ENCODE measurements around the gene VPS41. TPM values are rescaled to one million over a fixed set of nuclear protein-coding genes. Genes with fewer than 3 reads are reported as not detected.
"Not testable (repeated sequence)": the region's sequence is repeated elsewhere in the genome, so short reads cannot be mapped to it uniquely, and the experiment has no call there.

The VPS41 gene
- total and polyA plus RNA-seq, 2 donors, result 28.3 to 30.3 TPM

- no peaks in the 10 kb centered on the region for H3K9me3 ChIP-seq (ENCODE audit: control insufficient read depth in 2 of 2, insufficient read depth in 1 of 2, low read length in 1 of 2)
- WGBS, result 94% methylated on average over 4 of the region's 4 CpGs
- no peaks in the 10 kb centered on the region for H3K36me3 ChIP-seq (ENCODE audit: control insufficient read depth in 2 of 2, insufficient read depth in 2 of 2, low read length in 1 of 2)
- H3K4me1 ChIP-seq (ENCODE audit: control insufficient read depth in 2 of 2, insufficient read depth in 2 of 2, low read length in 2 of 2), result no peaks in the 10 kb centered on the region
- H3K27ac ChIP-seq (ENCODE audit: low read depth in 1 of 2, low read length in 1 of 2), result no peak overlapping the region
- DNase-seq (ENCODE audit: low read depth in 6 of 9, low spot score in 9 of 9), result no peak
- H3K27me3 ChIP-seq (ENCODE audit: control insufficient read depth in 2 of 2, insufficient read depth in 1 of 2, low read length in 1 of 2), result no peaks in the 10 kb centered on the region
- H3K4me3 ChIP-seq (ENCODE audit: low read length in 2 of 2), result no peak overlapping the region
These were observed 53.6 kb downstream of the VPS41 start for GRCh38 chr7:38855386-38855785.

DNA sequence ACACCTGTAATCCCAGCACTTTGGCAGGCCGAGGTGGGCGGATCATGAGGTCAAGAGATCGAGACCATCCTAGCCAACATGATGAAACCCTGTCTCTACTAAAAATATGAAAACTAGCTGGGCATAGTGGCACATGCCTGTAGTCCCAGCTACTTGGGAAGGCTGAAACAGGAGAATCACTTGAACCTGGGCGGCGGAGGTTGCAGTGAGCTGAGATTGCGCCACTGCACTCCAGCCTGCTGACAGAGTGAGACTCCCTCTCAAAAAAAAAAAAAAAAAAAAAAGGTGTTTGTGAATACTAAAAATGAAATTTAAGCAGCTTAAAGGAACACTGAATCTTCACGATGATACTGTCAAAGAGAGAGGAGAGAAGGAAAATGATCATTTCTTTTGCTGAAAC lies 54.0 kb downstream of the VPS41 start:
- H3K27me3 ChIP-seq (ENCODE audit: control insufficient read depth in 2 of 2, insufficient read depth in 1 of 2, low read length in 1 of 2); H3K27ac ChIP-seq (ENCODE audit: low read depth in 1 of 2, low read length in 1 of 2); H3K4me1 ChIP-seq (ENCODE audit: control insufficient read depth in 2 of 2, insufficient read depth in 2 of 2, low read length in 2 of 2); H3K36me3 ChIP-seq (ENCODE audit: control insufficient read depth in 2 of 2, insufficient read depth in 2 of 2, low read length in 1 of 2); H3K4me3 ChIP-seq (ENCODE audit: low read length in 2 of 2); DNase-seq (ENCODE audit: low read depth in 6 of 9, low spot score in 9 of 9); H3K9me3 ChIP-seq (ENCODE audit: control insufficient read depth in 2 of 2, insufficient read depth in 1 of 2, low read length in 1 of 2): not testable (repeated sequence)
- WGBS, result 97% methylated on average over 7 of the region's 7 CpGs

DNA sequence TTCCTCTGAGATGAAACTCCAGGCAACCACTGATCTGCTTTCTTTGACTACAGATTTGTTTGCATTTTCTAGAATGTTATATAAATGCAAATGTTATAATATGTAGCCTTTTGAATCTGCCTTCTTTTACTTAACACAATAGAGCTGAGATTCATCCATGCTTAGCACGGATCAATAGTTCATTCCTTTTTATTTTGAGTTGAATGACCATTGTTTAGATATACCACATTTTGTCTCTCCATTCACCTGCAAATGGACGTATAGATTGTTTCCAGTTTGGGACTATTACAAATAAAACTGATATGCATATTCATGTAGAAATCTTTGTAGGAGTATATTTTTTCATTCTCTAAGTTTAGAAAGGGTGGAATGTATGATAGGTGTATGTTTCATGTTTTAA lies 57.7 kb downstream of the VPS41 start:
- 97% methylated on average over 2 of the region's 2 CpGs for WGBS
- H3K27me3 ChIP-seq (ENCODE audit: control insufficient read depth in 2 of 2, insufficient read depth in 1 of 2, low read length in 1 of 2), result no peaks in the 10 kb centered on the region
- no peaks in the 10 kb centered on the region for H3K4me1 ChIP-seq (ENCODE audit: control insufficient read depth in 2 of 2, insufficient read depth in 2 of 2, low read length in 2 of 2)

DNA sequence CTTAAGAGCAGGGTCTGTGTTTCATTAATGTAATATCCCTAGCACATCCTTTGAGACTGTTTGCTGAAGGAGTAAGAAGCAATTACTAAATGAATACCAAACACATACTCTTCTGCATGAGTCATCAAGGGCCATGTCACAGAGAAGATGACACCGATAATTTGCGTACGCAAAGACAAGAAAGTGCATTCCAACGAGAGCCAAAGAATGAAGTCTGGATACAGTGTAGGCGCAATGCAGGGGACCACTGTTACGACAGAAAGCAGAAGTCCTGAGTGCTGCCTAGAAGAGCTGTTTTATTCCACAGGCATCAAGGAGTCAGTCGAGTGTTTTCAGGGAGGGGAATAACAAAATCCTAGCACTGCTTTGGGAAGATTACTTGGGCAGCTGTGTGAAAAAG lies 62.7 kb downstream of the VPS41 start:
- H3K27ac ChIP-seq (ENCODE audit: low read depth in 1 of 2, low read length in 1 of 2), result no peak overlapping the region
- WGBS, result 91% methylated on average over 7 of the region's 7 CpGs
- DNase-seq (ENCODE audit: low read depth in 6 of 9, low spot score in 9 of 9), result no peak
- H3K27me3 ChIP-seq (ENCODE audit: control insufficient read depth in 2 of 2, insufficient read depth in 1 of 2, low read length in 1 of 2), result no peaks in the 10 kb centered on the region
- no peaks in the 10 kb centered on the region for H3K36me3 ChIP-seq (ENCODE audit: control insufficient read depth in 2 of 2, insufficient read depth in 2 of 2, low read length in 1 of 2)
- no peaks in the 10 kb centered on the region for H3K9me3 ChIP-seq (ENCODE audit: control insufficient read depth in 2 of 2, insufficient read depth in 1 of 2, low read length in 1 of 2)
- H3K4me1 ChIP-seq (ENCODE audit: control insufficient read depth in 2 of 2, insufficient read depth in 2 of 2, low read length in 2 of 2), result no peaks in the 10 kb centered on the region
- H3K4me3 ChIP-seq (ENCODE audit: low read length in 2 of 2), result no peak overlapping the region

More for the DNA sequence above, 57.7 kb downstream of the VPS41 start:
- Histone ChIP-seq H3K4me3 (ENCODE audit: low read length in 2 of 2) (no peak overlapping the region), H3K9me3 (ENCODE audit: control insufficient read depth in 2 of 2, insufficient read depth in 1 of 2, low read length in 1 of 2) (no peaks in the 10 kb centered on the region), H3K36me3 (ENCODE audit: control insufficient read depth in 2 of 2, insufficient read depth in 2 of 2, low read length in 1 of 2) (no peaks in the 10 kb centered on the region), H3K27ac (ENCODE audit: low read depth in 1 of 2, low read length in 1 of 2) (no peak overlapping the region)
- DNase-seq (ENCODE audit: low read depth in 6 of 9, low spot score in 9 of 9), result no peak

DNA sequence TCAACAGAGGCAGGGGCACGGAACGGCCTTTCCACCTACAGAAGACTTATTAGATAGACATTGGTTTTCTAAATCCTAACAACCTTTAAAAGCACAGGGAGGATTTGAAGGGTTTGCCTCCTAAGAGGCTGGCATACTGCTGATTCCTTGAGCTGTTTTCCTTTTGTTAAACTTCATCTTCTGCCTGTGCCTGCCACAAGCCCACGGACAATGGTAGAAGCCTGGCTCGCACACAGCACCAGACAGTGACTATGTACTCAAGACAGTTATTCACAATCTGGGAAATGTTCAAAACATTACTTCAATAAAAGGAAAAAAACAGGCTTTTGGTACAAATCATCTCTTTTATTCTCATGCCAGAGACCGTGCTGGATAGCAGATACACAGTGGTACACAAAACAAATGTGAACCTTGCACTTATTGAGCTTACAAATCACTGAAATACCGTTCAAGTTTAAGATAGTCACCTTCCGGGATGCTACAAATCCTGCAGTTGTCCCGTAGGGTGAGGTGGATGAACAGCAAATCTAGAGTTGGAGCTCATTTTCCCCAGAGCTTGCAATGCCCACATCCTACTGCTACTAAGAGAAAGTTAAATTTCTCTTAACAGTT lies 63.9 kb downstream of the VPS41 start:
- H3K36me3 ChIP-seq (ENCODE audit: control insufficient read depth in 2 of 2, insufficient read depth in 2 of 2, low read length in 1 of 2), result no peaks in the 10 kb centered on the region
- H3K4me3 ChIP-seq (ENCODE audit: low read length in 2 of 2), result no peak overlapping the region
- no peaks in the 10 kb centered on the region for H3K9me3 ChIP-seq (ENCODE audit: control insufficient read depth in 2 of 2, insufficient read depth in 1 of 2, low read length in 1 of 2)
- no peak for DNase-seq (ENCODE audit: low read depth in 6 of 9, low spot score in 9 of 9)
- H3K27me3 ChIP-seq (ENCODE audit: control insufficient read depth in 2 of 2, insufficient read depth in 1 of 2, low read length in 1 of 2), result no peaks in the 10 kb centered on the region
- no peaks in the 10 kb centered on the region for H3K4me1 ChIP-seq (ENCODE audit: control insufficient read depth in 2 of 2, insufficient read depth in 2 of 2, low read length in 2 of 2)
- WGBS, result 97% methylated on average over 8 of the region's 8 CpGs
- H3K27ac ChIP-seq (ENCODE audit: low read depth in 1 of 2, low read length in 1 of 2), result no peak overlapping the region

DNA sequence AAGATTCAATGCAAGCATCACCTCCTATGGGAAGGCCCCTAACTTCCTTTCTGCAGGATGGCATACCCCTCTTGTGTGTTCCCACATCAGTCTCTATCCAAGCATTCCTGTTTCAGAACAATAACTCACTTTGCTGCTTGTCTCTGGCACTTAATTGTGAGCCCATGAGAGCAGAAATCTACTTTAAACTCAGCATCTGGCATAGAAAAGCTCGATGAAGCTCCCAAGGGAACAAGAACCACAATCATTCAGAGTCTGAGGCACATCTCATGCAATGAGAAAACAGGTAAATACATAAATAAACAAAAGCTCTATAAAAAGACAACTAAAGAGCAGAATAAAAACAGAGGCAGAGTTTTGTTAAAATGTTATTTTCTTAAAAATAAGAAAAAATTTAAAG lies 66.2 kb downstream of the VPS41 start:
- Histone ChIP-seq H3K4me3 (ENCODE audit: low read length in 2 of 2) (no peak overlapping the region), H3K27ac (ENCODE audit: low read depth in 1 of 2, low read length in 1 of 2) (no peak overlapping the region), H3K36me3 (ENCODE audit: control insufficient read depth in 2 of 2, insufficient read depth in 2 of 2, low read length in 1 of 2) (no peaks in the 10 kb centered on the region), H3K4me1 (ENCODE audit: control insufficient read depth in 2 of 2, insufficient read depth in 2 of 2, low read length in 2 of 2) (no peaks in the 10 kb centered on the region), H3K27me3 (ENCODE audit: control insufficient read depth in 2 of 2, insufficient read depth in 1 of 2, low read length in 1 of 2) (no peaks in the 10 kb centered on the region), H3K9me3 (ENCODE audit: control insufficient read depth in 2 of 2, insufficient read depth in 1 of 2, low read length in 1 of 2) (no peaks in the 10 kb centered on the region)
- WGBS, result 96% methylated on average over 1 of the region's 1 CpG
- no peak for DNase-seq (ENCODE audit: low read depth in 6 of 9, low spot score in 9 of 9)

DNA sequence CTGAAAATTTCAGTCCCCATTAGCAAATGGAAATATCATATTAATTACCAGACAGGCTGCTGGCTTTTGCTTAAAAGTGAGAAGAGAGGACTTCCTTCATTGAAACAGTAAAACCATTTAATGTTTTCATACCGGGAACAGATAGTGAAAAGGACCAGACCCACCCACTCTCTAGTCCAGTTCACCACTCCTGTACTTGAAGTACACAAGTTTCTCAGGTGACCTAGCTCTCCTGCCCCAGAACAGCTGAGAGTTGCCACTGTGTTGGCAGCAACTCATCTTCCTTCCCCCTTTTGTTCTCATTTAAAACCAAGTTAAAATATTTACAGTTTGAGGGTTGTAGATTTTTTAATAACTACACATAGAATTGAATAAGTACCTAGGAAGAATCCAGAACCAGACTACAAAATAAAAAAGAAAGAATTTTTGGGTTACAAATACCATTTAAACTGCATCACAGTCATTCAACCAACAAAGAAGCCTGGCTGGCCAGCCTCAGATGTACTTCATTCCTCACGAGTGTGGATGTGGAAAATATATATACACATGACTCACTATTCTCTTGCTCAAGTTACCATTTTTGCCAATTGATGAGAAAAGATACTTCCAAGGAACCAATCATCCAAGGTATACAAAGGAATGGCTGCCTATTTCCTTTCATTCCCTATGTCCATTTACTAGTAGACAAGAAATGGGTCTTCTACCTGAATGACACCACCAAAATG lies 68.1 kb downstream of the VPS41 start:
- peaks cover 0 to 3% of the 10 kb centered on the region in 2 donors for H3K9me3 ChIP-seq (ENCODE audit: control insufficient read depth in 2 of 2, insufficient read depth in 1 of 2, low read length in 1 of 2)
- 90% methylated on average over 2 of the region's 2 CpGs for WGBS
- H3K4me1 ChIP-seq (ENCODE audit: control insufficient read depth in 2 of 2, insufficient read depth in 2 of 2, low read length in 2 of 2), result no peaks in the 10 kb centered on the region
- no peak overlapping the region for H3K4me3 ChIP-seq (ENCODE audit: low read length in 2 of 2)
- H3K36me3 ChIP-seq (ENCODE audit: control insufficient read depth in 2 of 2, insufficient read depth in 2 of 2, low read length in 1 of 2), result no peaks in the 10 kb centered on the region
- no peak for DNase-seq (ENCODE audit: low read depth in 6 of 9, low spot score in 9 of 9)
- H3K27me3 ChIP-seq (ENCODE audit: control insufficient read depth in 2 of 2, insufficient read depth in 1 of 2, low read length in 1 of 2), result no peaks in the 10 kb centered on the region
- H3K27ac ChIP-seq (ENCODE audit: low read depth in 1 of 2, low read length in 1 of 2), result no peak overlapping the region

GRCh38 chr7:38839851-38840250 lies 69.1 kb downstream of the VPS41 start:
- H3K27me3 ChIP-seq (ENCODE audit: control insufficient read depth in 2 of 2, insufficient read depth in 1 of 2, low read length in 1 of 2), result no peaks in the 10 kb centered on the region
- 83% methylated on average over 5 of the region's 5 CpGs for WGBS

DNA sequence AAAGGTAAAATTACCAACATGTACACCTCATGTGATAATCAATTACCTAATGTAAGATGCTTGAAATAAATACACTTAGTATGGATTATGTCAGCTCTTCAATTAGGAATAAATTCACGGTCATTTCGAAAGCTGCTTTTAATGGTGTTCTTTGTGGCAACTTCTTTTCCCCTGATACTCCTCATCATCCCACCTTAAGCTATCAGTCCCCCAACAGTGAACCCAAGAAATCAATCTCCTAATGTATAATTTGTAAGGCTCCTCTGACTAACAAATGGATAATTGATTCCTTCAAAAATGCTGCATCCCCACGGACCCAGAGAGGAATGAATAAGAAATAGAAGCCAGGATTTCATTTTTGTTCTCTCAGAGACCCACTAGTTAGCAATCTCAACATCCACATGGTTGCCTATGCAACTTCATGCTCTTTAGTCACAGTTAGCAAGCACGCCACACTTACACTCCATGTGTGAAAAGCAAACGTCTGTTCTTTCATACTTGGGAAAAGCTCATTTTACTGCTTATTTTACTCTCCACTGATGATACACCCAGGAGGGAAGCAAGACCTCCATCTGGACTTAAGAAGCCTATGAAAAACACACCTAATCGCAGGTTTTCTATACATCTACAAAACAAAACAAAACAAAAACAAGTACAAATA lies 70.1 kb downstream of the VPS41 start:
- no peak for DNase-seq (ENCODE audit: low read depth in 6 of 9, low spot score in 9 of 9)
- Histone ChIP-seq H3K4me1 (ENCODE audit: control insufficient read depth in 2 of 2, insufficient read depth in 2 of 2, low read length in 2 of 2) (no peaks in the 10 kb centered on the region), H3K36me3 (ENCODE audit: control insufficient read depth in 2 of 2, insufficient read depth in 2 of 2, low read length in 1 of 2) (no peaks in the 10 kb centered on the region), H3K4me3 (ENCODE audit: low read length in 2 of 2) (no peak overlapping the region), H3K27me3 (ENCODE audit: control insufficient read depth in 2 of 2, insufficient read depth in 1 of 2, low read length in 1 of 2) (no peaks in the 10 kb centered on the region), H3K9me3 (ENCODE audit: control insufficient read depth in 2 of 2, insufficient read depth in 1 of 2, low read length in 1 of 2) (peaks cover 0 to 3% of the 10 kb centered on the region in 2 donors), H3K27ac (ENCODE audit: low read depth in 1 of 2, low read length in 1 of 2) (no peak overlapping the region)
- WGBS, result 97% methylated on average over 6 of the region's 6 CpGs

More at GRCh38 chr7:38839851-38840250, 69.1 kb downstream of the VPS41 start:
- Histone ChIP-seq H3K4me1 (ENCODE audit: control insufficient read depth in 2 of 2, insufficient read depth in 2 of 2, low read length in 2 of 2) (no peaks in the 10 kb centered on the region), H3K27ac (ENCODE audit: low read depth in 1 of 2, low read length in 1 of 2) (no peak overlapping the region), H3K4me3 (ENCODE audit: low read length in 2 of 2) (no peak overlapping the region), H3K36me3 (ENCODE audit: control insufficient read depth in 2 of 2, insufficient read depth in 2 of 2, low read length in 1 of 2) (no peaks in the 10 kb centered on the region), H3K9me3 (ENCODE audit: control insufficient read depth in 2 of 2, insufficient read depth in 1 of 2, low read length in 1 of 2) (peaks cover 0 to 3% of the 10 kb centered on the region in 2 donors)
- DNase-seq (ENCODE audit: low read depth in 6 of 9, low spot score in 9 of 9), result peak in 2 of 9 donors; percentile 2 to 3
